Bronchial epithelial cell (primary cell): ENCODE data around the gene AUTS2. TPM values are rescaled to one million over a fixed set of nuclear protein-coding genes. Genes with fewer than 3 reads are reported as not detected.
A peak's percentile ranks its signal among the peaks of the same experiment; 100 is the strongest.

Source experiments
- DNase-seq: peaks from one replicate; pipeline ENCODE4 v3.0.0-alpha.2; 2010; ENCODE audit warnings: low read depth
- FAIRE-seq: peaks from 2 replicates; lab custom pipeline; 2011; peaks lifted over from hg19 to GRCh38; lab: Jason Lieb, UNC
- H3K27me3 ChIP-seq: 2 replicates; pipeline ENCODE4 v1.5.1; 2011; ENCODE audit warnings: low read length; ENCODE audit not compliant: control insufficient read depth, insufficient read depth
- H3K36me3 ChIP-seq: 2 replicates; pipeline ENCODE4 v1.5.1; 2011; ENCODE audit warnings: low read length; ENCODE audit not compliant: control insufficient read depth, insufficient read depth
- H3K4me3 ChIP-seq: 2 replicates; pipeline ENCODE4 v1.5.1; 2011; ENCODE audit warnings: mild to moderate bottlenecking, low read depth, low read length, control low read depth
- CTCF ChIP-seq: IDR thresholded peaks from 2 replicates; pipeline ENCODE4 v1.5.1; 2011; ENCODE audit warnings: mild to moderate bottlenecking, moderate library complexity, low read length, control low read depth, inconsistent platforms; ENCODE audit not compliant: insufficient read depth, severe bottlenecking
- total RNA-seq: library from RNA; depleted of rRNA; stranded (reverse); fragments of >200 nt; gene quantifications from 2 replicates; pipeline ENCODE4 v1.2.1, GENCODE V29; 2014

AUTS2 gene
- total RNA-seq, 1 donor from 2014 or later: 9.5 TPM

- FAIRE-seq (no peak), DNase-seq (no peak)
- TF ChIP-seq CTCF: no peak
- H3K4me3 ChIP-seq: no peak overlapping the region
- no peaks in the 10 kb centered on the region for H3K36me3 ChIP-seq
- no peaks in the 10 kb centered on the region for H3K27me3 ChIP-seq
Observed at GRCh38 chr7:70620333-70621055, 1022.2 kb downstream of the AUTS2 start.

GRCh38 chr7:70621954-70622600, 1023.8 kb downstream of the AUTS2 start:
- DNase-seq (peak; percentile 53), FAIRE-seq (no peak)
- no peak for TF ChIP-seq CTCF

GRCh38 chr7:70622936-70623335, 1024.7 kb downstream of the AUTS2 start:
- TF ChIP-seq CTCF: no peak
- Histone ChIP-seq H3K27me3 (no peaks in the 10 kb centered on the region), H3K36me3 (no peaks in the 10 kb centered on the region), H3K4me3 (no peak overlapping the region)
- FAIRE-seq (no peak), DNase-seq (no peak)

More at GRCh38 chr7:70621954-70622600, 1023.8 kb downstream of the AUTS2 start:
- H3K27me3 ChIP-seq: no peaks in the 10 kb centered on the region
- no peaks in the 10 kb centered on the region for H3K36me3 ChIP-seq
- H3K4me3 ChIP-seq: no peak overlapping the region

- TF ChIP-seq CTCF: no peak
- DNase-seq (no peak), FAIRE-seq (no peak)
- Histone ChIP-seq H3K27me3 (no peaks in the 10 kb centered on the region), H3K4me3 (no peak overlapping the region), H3K36me3 (no peaks in the 10 kb centered on the region)
Observed at GRCh38 chr7:70624500-70625103, 1026.3 kb downstream of the AUTS2 start.

- no peaks in the 10 kb centered on the region for H3K27me3 ChIP-seq
- no peaks in the 10 kb centered on the region for H3K36me3 ChIP-seq
- no peak for TF ChIP-seq CTCF
- FAIRE-seq (no peak), DNase-seq (no peak)
- H3K4me3 ChIP-seq: no peak overlapping the region
Observed at GRCh38 chr7:70627461-70627860, 1029.2 kb downstream of the AUTS2 start.
